Cardiac muscle cell (in vitro differentiated cells and primary cell): ENCODE measurements around the gene TMEM42. TPM values are rescaled to one million over a fixed set of nuclear protein-coding genes. Genes with fewer than 3 reads are reported as not detected.

Source experiments
- DNase-seq, 2 donors: peaks; one replicate each; pipeline versions ENCODE4 v3.0.0 to v3.0.0-alpha.2; 2010 to 2017; ENCODE audit warnings: low read depth in 1 of 2, low spot score in 1 of 2
- H3K27ac ChIP-seq: fragments of 200-600 bp; sonication (generic); 2 replicates; pipeline ENCODE4 v1.5.1; 2016
- H3K27me3 ChIP-seq: fragments of 200-600 bp; sonication (generic); 2 replicates; pipeline ENCODE4 v1.6.0; 2016; ENCODE audit warnings: control low read depth
- H3K36me3 ChIP-seq: fragments of 200-600 bp; sonication (generic); 2 replicates; pipeline ENCODE4 v1.5.1; 2016; ENCODE audit warnings: control low read depth
- H3K4me1 ChIP-seq: fragments of 200-600 bp; sonication (generic); 2 replicates; pipeline ENCODE4 v1.8.1; 2017; ENCODE audit warnings: low read depth, mild to moderate bottlenecking, mixed run types
- H3K4me3 ChIP-seq: fragments of 200-600 bp; sonication (generic); 2 replicates; pipeline ENCODE4 v1.5.1; 2016; ENCODE audit warnings: mild to moderate bottlenecking
- H3K9me3 ChIP-seq: fragments of 200-600 bp; sonication (generic); 2 replicates; pipeline ENCODE4 v1.5.1; 2017; ENCODE audit warnings: low read depth, mild to moderate bottlenecking, control low read depth
- CTCF ChIP-seq: IDR thresholded peaks from 2 replicates; pipeline ENCODE4 v1.5.1; 2012; ENCODE audit warnings: low read depth, mild to moderate bottlenecking, low read length
- polyA plus RNA-seq: library from polyadenylated mRNA; unstranded; fragments of >200 nt; fragmentation: Nextera tagmentation; extraction: Ambion mirVana; gene quantifications from 2 replicates; pipeline ENCODE4 v1.2.1, GENCODE V29; 2016
- total RNA-seq: library from RNA; depleted of rRNA; stranded (reverse); fragments of >200 nt; gene quantifications from 2 replicates; pipeline ENCODE4 v1.2.3, GENCODE V29; 2016

TMEM42 gene
- total and polyA plus RNA-seq, 2 experiments from 2014 or later, result 27.3 to 39.6 TPM

DNA sequence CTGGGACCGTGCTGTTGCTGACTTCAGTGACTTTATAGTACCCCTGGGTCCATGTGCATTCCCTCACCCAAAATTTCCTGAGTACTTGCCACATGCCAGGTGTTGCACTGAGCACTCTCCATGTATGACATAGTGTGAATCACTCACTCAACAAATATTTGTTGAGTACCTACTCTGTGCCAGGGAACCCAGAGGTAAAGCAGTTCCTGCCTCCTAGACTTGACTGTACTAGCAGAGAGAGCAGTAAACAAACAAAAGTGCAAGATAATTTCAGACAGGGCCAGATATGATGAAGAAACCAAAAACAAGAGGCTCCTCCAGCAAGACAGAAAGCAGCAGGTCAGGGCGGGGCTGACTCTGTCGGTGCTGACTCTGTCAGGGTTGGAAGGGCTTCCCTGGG is 24.8 kb downstream of the TMEM42 start:
- Histone ChIP-seq H3K27ac (no peak overlapping the region), H3K4me3 (no peak overlapping the region), H3K9me3 (no peaks in the 10 kb centered on the region), H3K4me1 (no peaks in the 10 kb centered on the region), H3K36me3 (no peaks in the 10 kb centered on the region), H3K27me3 (no peaks in the 10 kb centered on the region)
- no peak for TF ChIP-seq CTCF
- DNase-seq, result no peak

- Histone ChIP-seq H3K27me3 (no peaks in the 10 kb centered on the region), H3K27ac (no peak overlapping the region), H3K9me3 (no peaks in the 10 kb centered on the region), H3K36me3 (no peaks in the 10 kb centered on the region), H3K4me1 (no peaks in the 10 kb centered on the region), H3K4me3 (no peak overlapping the region)
- no peak for TF ChIP-seq CTCF
- DNase-seq, result no peak
These were observed 25.4 kb downstream of the TMEM42 start for GRCh38 chr3:44887101-44887500.

DNA sequence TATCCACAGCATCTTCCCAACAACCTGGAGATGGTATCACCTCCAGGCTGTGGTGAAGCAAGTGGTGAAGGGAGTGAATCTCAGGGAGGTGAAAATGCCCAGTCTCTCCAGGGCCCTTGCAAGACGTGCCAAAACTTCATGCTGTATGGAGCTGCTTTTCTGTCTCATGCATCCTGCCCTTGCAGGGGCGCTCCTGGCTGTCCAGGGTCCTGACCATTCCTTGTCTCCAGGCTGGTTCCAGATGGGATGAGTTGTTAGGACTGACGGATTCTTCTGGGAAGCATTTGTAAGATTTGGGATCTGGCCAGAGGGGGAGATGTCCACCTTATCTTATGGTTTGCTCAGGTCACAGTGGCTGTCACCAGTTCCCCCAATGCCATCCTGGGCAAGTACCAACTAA is 28.5 kb downstream of the TMEM42 start:
- H3K27me3 ChIP-seq, result no peaks in the 10 kb centered on the region
- DNase-seq, result peak in 1 of 2 donors; percentile 47
- TF ChIP-seq CTCF, result no peak
- no peak overlapping the region for H3K4me3 ChIP-seq
- no peaks in the 10 kb centered on the region for H3K36me3 ChIP-seq
- H3K9me3 ChIP-seq, result no peaks in the 10 kb centered on the region
- no peak overlapping the region for H3K27ac ChIP-seq
- no peaks in the 10 kb centered on the region for H3K4me1 ChIP-seq

- no peaks in the 10 kb centered on the region for H3K27me3 ChIP-seq
- H3K9me3 ChIP-seq, result no peaks in the 10 kb centered on the region
- H3K4me3 ChIP-seq, result no peak overlapping the region
- no peak for DNase-seq
- TF ChIP-seq CTCF, result no peak
- no peaks in the 10 kb centered on the region for H3K4me1 ChIP-seq
- H3K27ac ChIP-seq, result no peak overlapping the region
- no peaks in the 10 kb centered on the region for H3K36me3 ChIP-seq
These were observed 29.1 kb downstream of the TMEM42 start for GRCh38 chr3:44890852-44891251.

GRCh38 chr3:44892689-44893088 is 31.0 kb downstream of the TMEM42 start:
- DNase-seq, result peak in 1 of 2 donors; percentile 43
- Histone ChIP-seq H3K27me3 (no peaks in the 10 kb centered on the region), H3K36me3 (no peaks in the 10 kb centered on the region), H3K4me3 (no peak overlapping the region), H3K27ac (no peak overlapping the region), H3K4me1 (no peaks in the 10 kb centered on the region), H3K9me3 (no peaks in the 10 kb centered on the region)
- TF ChIP-seq CTCF, result no peak

GRCh38 chr3:44893097-44893496 is 31.4 kb downstream of the TMEM42 start:
- Histone ChIP-seq H3K36me3 (no peaks in the 10 kb centered on the region), H3K9me3 (no peaks in the 10 kb centered on the region), H3K4me3 (no peak overlapping the region), H3K4me1 (no peaks in the 10 kb centered on the region), H3K27ac (no peak overlapping the region), H3K27me3 (no peaks in the 10 kb centered on the region)
- peak in 1 of 2 donors; percentile 71 for DNase-seq
- TF ChIP-seq CTCF, result no peak
